DLD1 (cell line): ENCODE data around the gene ATP11B.

ENCODE experiments used
- in situ Hi-C: cut with HindIII; loops from 2 replicates; pipeline ENCODE4 v1.10.0; 2017; ENCODE audit warnings: low sequenced_read_pairs

Gene ATP11B

GRCh38 chr3:182947888-182948287, 154.6 kb downstream of the ATP11B start:
- in situ Hi-C loops: no loop called here

- in situ Hi-C loops: no loop called here
Observed at GRCh38 chr3:182948305-182948704, 155.0 kb downstream of the ATP11B start.

- in situ Hi-C loops: no loop called here
Observed at GRCh38 chr3:182949688-182950087, 156.4 kb downstream of the ATP11B start.

GRCh38 chr3:182954553-182955235, 161.4 kb downstream of the ATP11B start:
- in situ Hi-C loops: no loop called here

- in situ Hi-C loops: no loop called here
Observed at GRCh38 chr3:182957226-182957625, 163.9 kb downstream of the ATP11B start.

- in situ Hi-C loops: no loop called here
Observed at GRCh38 chr3:182957676-182958266, 164.5 kb downstream of the ATP11B start.

- in situ Hi-C loops: no loop called here
Observed at GRCh38 chr3:182959474-182960350, 166.4 kb downstream of the ATP11B start.

- in situ Hi-C loops: no loop called here
Observed at GRCh38 chr3:182962166-182962565, 168.9 kb downstream of the ATP11B start.

- in situ Hi-C loops: no loop called here
Observed at GRCh38 chr3:182964179-182964578, 170.9 kb downstream of the ATP11B start.

GRCh38 chr3:182965861-182966366, 172.6 kb downstream of the ATP11B start:
- in situ Hi-C loops: no loop called here

- in situ Hi-C loops: no loop called here
Observed at GRCh38 chr3:182967218-182968204, 174.2 kb downstream of the ATP11B start.

- in situ Hi-C loops: no loop called here
Observed at GRCh38 chr3:182969277-182969676, 176.0 kb downstream of the ATP11B start.

- in situ Hi-C loops: no loop called here
Observed at GRCh38 chr3:182969853-182970252, 176.5 kb downstream of the ATP11B start.

- in situ Hi-C loops: no loop called here
Observed at GRCh38 chr3:182970811-182971418, 177.6 kb downstream of the ATP11B start.
